ENCODE results near the gene CYP3A7.

CYP3A7 gene

DNA sequence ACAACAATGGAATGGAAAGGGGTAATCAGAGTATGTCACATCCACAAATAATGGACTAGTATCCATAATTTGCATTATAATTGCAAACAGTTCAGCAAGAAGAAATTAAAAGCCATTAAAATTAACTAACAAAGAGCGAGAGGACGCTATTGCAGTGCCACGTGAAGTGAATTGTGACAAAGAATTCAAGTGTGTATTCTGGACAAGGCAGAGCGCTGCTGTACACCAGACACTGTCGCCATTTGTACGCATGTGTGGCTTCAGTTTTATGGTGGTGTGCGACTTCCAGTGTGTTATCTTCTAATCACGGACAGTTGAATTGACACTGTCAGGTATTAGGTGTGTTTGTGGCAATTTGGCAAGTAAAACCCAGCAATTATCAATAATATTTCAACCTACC lies 66.5 kb downstream of the CYP3A7 start:
- Histone ChIP-seq H3K9ac (ENCODE audit: low read length) (no peak overlapping the region), H3K9me2 (ENCODE audit: low read depth, low read length) (no peaks in the 10 kb centered on the region), H4K20me1 (ENCODE audit: insufficient read depth, low read length) (no peaks in the 10 kb centered on the region), H2AFZ (ENCODE audit: low read length) (no peak overlapping the region), H3K4me2 (ENCODE audit: low read length) (no peak overlapping the region), H3K4me1 (ENCODE audit: insufficient read depth, low read length, severe bottlenecking) (no peaks in the 10 kb centered on the region), H3K36me3 (ENCODE audit: insufficient read depth, low read length) (no peaks in the 10 kb centered on the region), H3K79me2 (ENCODE audit: insufficient read depth, low read length) (no peaks in the 10 kb centered on the region), H3K27ac (ENCODE audit: low read depth, low read length, poor library complexity, severe bottlenecking) (no peak overlapping the region), H3K27me3 (ENCODE audit: insufficient read depth, low read length) (no peaks in the 10 kb centered on the region), H3F3A (ENCODE audit: insufficient read depth, low read length) (no peaks in the 10 kb centered on the region), H3K4me3 (ENCODE audit: low read depth, low read length, poor library complexity, severe bottlenecking) (no peak overlapping the region), H3K9me3 (ENCODE audit: low read length) (no peaks in the 10 kb centered on the region)
- TF ChIP-seq, protein P1, sequence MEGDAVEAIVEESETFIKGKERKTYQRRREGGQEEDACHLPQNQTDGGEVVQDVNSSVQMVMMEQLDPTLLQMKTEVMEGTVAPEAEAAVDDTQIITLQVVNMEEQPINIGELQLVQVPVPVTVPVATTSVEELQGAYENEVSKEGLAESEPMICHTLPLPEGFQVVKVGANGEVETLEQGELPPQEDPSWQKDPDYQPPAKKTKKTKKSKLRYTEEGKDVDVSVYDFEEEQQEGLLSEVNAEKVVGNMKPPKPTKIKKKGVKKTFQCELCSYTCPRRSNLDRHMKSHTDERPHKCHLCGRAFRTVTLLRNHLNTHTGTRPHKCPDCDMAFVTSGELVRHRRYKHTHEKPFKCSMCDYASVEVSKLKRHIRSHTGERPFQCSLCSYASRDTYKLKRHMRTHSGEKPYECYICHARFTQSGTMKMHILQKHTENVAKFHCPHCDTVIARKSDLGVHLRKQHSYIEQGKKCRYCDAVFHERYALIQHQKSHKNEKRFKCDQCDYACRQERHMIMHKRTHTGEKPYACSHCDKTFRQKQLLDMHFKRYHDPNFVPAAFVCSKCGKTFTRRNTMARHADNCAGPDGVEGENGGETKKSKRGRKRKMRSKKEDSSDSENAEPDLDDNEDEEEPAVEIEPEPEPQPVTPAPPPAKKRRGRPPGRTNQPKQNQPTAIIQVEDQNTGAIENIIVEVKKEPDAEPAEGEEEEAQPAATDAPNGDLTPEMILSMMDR (IDR thresholded peaks at IDR 0.05; ENCODE audit: low read length), result no peak
- no peak for TF ChIP-seq EZH2 (IDR thresholded peaks at IDR 0.05; ENCODE audit: borderline replicate concordance, low read length)

DNA sequence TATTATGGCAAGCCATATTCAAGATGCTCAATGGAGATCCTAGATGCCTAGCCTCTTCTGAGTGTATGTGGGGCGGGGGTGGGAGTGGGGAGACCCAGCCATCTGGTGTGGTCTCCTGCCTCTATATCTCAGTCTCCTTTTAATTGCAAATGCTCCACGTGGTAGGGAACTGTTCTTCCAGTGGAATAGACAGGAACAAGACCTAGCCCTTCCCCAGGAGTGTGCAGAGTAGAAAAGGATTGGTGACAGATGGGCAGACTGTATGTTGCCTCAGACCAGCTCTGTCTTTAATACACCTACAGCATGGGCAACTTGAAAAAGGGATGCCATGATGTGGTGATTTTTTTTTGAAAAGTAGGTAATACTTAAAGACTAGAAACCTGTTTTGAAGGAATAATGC lies 67.8 kb downstream of the CYP3A7 start:
- Histone ChIP-seq H3K9me3 (ENCODE audit: low read length) (no peaks in the 10 kb centered on the region), H3K4me1 (ENCODE audit: insufficient read depth, low read length, severe bottlenecking) (no peaks in the 10 kb centered on the region), H3K27ac (ENCODE audit: low read depth, low read length, poor library complexity, severe bottlenecking) (no peak overlapping the region), H2AFZ (ENCODE audit: low read length) (no peak overlapping the region), H3K27me3 (ENCODE audit: insufficient read depth, low read length) (no peaks in the 10 kb centered on the region), H3K79me2 (ENCODE audit: insufficient read depth, low read length) (no peaks in the 10 kb centered on the region), H4K20me1 (ENCODE audit: insufficient read depth, low read length) (no peaks in the 10 kb centered on the region), H3K9ac (ENCODE audit: low read length) (no peak overlapping the region), H3K4me3 (ENCODE audit: low read depth, low read length, poor library complexity, severe bottlenecking) (no peak overlapping the region), H3K4me2 (ENCODE audit: low read length) (no peak overlapping the region), H3K36me3 (ENCODE audit: insufficient read depth, low read length) (no peaks in the 10 kb centered on the region), H3F3A (ENCODE audit: insufficient read depth, low read length) (no peaks in the 10 kb centered on the region), H3K9me2 (ENCODE audit: low read depth, low read length) (no peaks in the 10 kb centered on the region)
- TF ChIP-seq, protein P1 (IDR thresholded peaks at IDR 0.05; ENCODE audit: low read length), result no peak
- TF ChIP-seq EZH2 (IDR thresholded peaks at IDR 0.05; ENCODE audit: borderline replicate concordance, low read length), result no peak

- Histone ChIP-seq H3K36me3 (ENCODE audit: insufficient read depth, low read length) (no peaks in the 10 kb centered on the region), H3K4me1 (ENCODE audit: insufficient read depth, low read length, severe bottlenecking) (no peaks in the 10 kb centered on the region), H3K27ac (ENCODE audit: low read depth, low read length, poor library complexity, severe bottlenecking) (no peak overlapping the region), H3K9me2 (ENCODE audit: low read depth, low read length) (no peaks in the 10 kb centered on the region), H3K9ac (ENCODE audit: low read length) (no peak overlapping the region), H3K4me2 (ENCODE audit: low read length) (no peak overlapping the region), H3K4me3 (ENCODE audit: low read depth, low read length, poor library complexity, severe bottlenecking) (no peak overlapping the region), H3K9me3 (ENCODE audit: low read length) (no peaks in the 10 kb centered on the region), H3K79me2 (ENCODE audit: insufficient read depth, low read length) (no peaks in the 10 kb centered on the region), H2AFZ (ENCODE audit: low read length) (no peak overlapping the region), H3K27me3 (ENCODE audit: insufficient read depth, low read length) (no peaks in the 10 kb centered on the region), H4K20me1 (ENCODE audit: insufficient read depth, low read length) (no peaks in the 10 kb centered on the region), H3F3A (ENCODE audit: insufficient read depth, low read length) (no peaks in the 10 kb centered on the region)
- TF ChIP-seq EZH2 (IDR thresholded peaks at IDR 0.05; ENCODE audit: borderline replicate concordance, low read length), result no peak
- TF ChIP-seq, protein P1 (IDR thresholded peaks at IDR 0.05; ENCODE audit: low read length), result no peak
Measured at GRCh38 chr7:99666013-99666395, 69.0 kb downstream of the CYP3A7 start.
